Hepatocyte (in vitro differentiated cells): ENCODE data around the gene CARD10. TPM values are rescaled to one million over a fixed set of nuclear protein-coding genes. Genes with fewer than 3 reads are reported as not detected.

ENCODE experiments used
- DNase-seq: peaks from one replicate; pipeline ENCODE4 v3.0.0-alpha.2; 2016; ENCODE audit warnings: low spot score
- H2AFZ ChIP-seq: fragments of 200-600 bp; sonication (generic); 2 replicates; pipeline ENCODE4 v1.6.0; 2016; ENCODE audit warnings: antibody characterized with exemption, mild to moderate bottlenecking
- H3K27ac ChIP-seq: fragments of 200-600 bp; sonication (generic); 2 replicates; pipeline ENCODE4 v1.5.1; 2016; ENCODE audit warnings: mild to moderate bottlenecking
- H3K27me3 ChIP-seq: fragments of 200-600 bp; sonication (generic); 2 replicates; pipeline ENCODE4 v1.6.1; 2016
- H3K36me3 ChIP-seq: fragments of 200-600 bp; sonication (generic); replicated peaks from 2 replicates; pipeline ENCODE4 v1.5.1; 2016; ENCODE audit warnings: low read depth; ENCODE audit not compliant: insufficient read depth
- H3K4me1 ChIP-seq: fragments of 200-600 bp; sonication (generic); 2 replicates; pipeline ENCODE4 v1.5.1; 2016; ENCODE audit warnings: mild to moderate bottlenecking, moderate library complexity; ENCODE audit not compliant: insufficient read depth
- H3K4me2 ChIP-seq: fragments of 200-600 bp; sonication (generic); 2 replicates; pipeline ENCODE4 v1.6.0; 2016
- H3K4me3 ChIP-seq: fragments of 200-600 bp; sonication (generic); 2 replicates; pipeline ENCODE4 v1.5.1; 2016; ENCODE audit warnings: mild to moderate bottlenecking
- H3K79me2 ChIP-seq: fragments of 200-600 bp; sonication (generic); 2 replicates; pipeline ENCODE4 v1.6.0; 2017; ENCODE audit warnings: mild to moderate bottlenecking
- H3K9me2 ChIP-seq: fragments of 200-600 bp; sonication (generic); replicated peaks from 2 replicates; pipeline ENCODE4 v1.6.0; 2017; ENCODE audit warnings: mild to moderate bottlenecking; ENCODE audit not compliant: insufficient read depth
- H3K9me3 ChIP-seq: fragments of 200-600 bp; sonication (generic); 2 replicates; pipeline ENCODE4 v1.5.1; 2016; ENCODE audit warnings: low read depth, mild to moderate bottlenecking
- H4K20me1 ChIP-seq: fragments of 200-600 bp; sonication (generic); 2 replicates; pipeline ENCODE4 v1.6.0; 2016; ENCODE audit warnings: mild to moderate bottlenecking; ENCODE audit not compliant: insufficient read depth, poor library complexity, severe bottlenecking
- EZH2 ChIP-seq: fragments of 200-600 bp; sonication (generic); IDR thresholded peaks from 2 replicates; pipeline ENCODE4 v1.6.1; 2016; ENCODE audit warnings: antibody characterized with exemption, mild to moderate bottlenecking, borderline replicate concordance
- EZH2phosphoT487 ChIP-seq: fragments of 200-600 bp; sonication (generic); IDR thresholded peaks from one replicate; pipeline ENCODE4 v1.6.1; 2018; ENCODE audit warnings: antibody characterized with exemption, mild to moderate bottlenecking, low read depth, moderate library complexity; ENCODE audit not compliant: unreplicated experiment, severe bottlenecking
- WGBS: methylation state at CpG from one replicate; pipeline ENCODE4 v1.1.6; 2016; ENCODE audit warnings: low lambda C conversion rate; ENCODE audit errors: missing lambda C conversion rate; 5-methylcytosine and 5-hydroxymethylcytosine counted together
- polyA plus RNA-seq: library from polyadenylated mRNA; unstranded; fragments of >200 nt; fragmentation: Nextera tagmentation; extraction: Ambion mirVana; gene quantifications from 2 replicates; pipeline ENCODE4 v1.2.1, GENCODE V29; 2016
- total RNA-seq: library from RNA; depleted of rRNA; stranded (reverse); fragments of >200 nt; gene quantifications from 2 replicates; pipeline ENCODE4 v1.2.3, GENCODE V29; 2014
- TF ChIP-seq, protein P1 (sequence below): fragments of 200-600 bp; sonication (generic); IDR thresholded peaks from 2 replicates; pipeline ENCODE4 v1.5.1; 2016; ENCODE audit warnings: antibody characterized with exemption, mild to moderate bottlenecking; ENCODE audit not compliant: poor library complexity

CARD10 gene
- total and polyA plus RNA-seq, 2 experiments from 2014 or later: 23.4 to 28.7 TPM

DNA sequence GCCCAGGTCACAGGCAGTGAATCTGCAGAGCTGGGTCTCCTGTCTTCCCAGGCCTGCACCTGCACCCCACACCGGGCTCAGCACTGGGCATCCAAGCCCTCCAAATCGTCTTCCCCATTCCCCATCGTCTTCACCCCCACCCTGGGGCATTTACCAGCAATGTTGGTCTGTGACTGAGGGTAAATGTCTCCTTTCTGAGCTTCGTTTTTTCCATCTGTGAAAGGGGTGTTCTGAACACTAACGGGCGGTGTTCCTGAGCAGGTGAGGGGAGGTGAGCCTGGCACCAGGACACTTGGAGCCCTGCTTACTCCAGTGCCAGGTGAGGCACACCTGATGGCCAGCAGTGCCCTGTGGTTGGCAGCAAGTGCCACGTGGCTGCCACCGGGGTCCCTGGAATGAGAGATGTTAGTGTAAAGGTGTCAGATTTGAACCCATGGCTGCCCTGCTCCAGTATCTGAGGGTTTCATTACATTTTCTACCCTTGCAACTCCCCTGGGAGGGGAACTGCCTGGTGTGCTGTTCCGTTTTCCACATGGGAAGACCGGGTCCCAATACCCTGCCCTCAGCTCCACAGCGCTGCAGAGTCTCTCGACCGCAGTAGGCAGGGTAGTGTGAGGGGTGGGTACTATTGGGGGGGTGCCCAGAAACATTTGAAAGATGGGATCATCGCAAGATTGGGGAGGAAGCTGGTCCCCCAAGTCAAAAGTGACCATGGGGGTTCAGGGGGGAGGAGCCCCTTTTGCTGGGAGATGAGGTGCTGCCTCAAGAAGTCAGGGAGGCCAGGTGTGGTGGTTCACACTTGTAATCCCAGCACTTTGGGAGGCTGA is 43.0 kb upstream of the CARD10 start:
- H3K4me1 ChIP-seq: peaks cover 39% of the 10 kb centered on the region
- WGBS: 86% methylated on average over 14 of the region's 14 CpGs
- TF ChIP-seq EZH2phosphoT487 (no peak), EZH2 (no peak)
- TF ChIP-seq, protein P1, sequence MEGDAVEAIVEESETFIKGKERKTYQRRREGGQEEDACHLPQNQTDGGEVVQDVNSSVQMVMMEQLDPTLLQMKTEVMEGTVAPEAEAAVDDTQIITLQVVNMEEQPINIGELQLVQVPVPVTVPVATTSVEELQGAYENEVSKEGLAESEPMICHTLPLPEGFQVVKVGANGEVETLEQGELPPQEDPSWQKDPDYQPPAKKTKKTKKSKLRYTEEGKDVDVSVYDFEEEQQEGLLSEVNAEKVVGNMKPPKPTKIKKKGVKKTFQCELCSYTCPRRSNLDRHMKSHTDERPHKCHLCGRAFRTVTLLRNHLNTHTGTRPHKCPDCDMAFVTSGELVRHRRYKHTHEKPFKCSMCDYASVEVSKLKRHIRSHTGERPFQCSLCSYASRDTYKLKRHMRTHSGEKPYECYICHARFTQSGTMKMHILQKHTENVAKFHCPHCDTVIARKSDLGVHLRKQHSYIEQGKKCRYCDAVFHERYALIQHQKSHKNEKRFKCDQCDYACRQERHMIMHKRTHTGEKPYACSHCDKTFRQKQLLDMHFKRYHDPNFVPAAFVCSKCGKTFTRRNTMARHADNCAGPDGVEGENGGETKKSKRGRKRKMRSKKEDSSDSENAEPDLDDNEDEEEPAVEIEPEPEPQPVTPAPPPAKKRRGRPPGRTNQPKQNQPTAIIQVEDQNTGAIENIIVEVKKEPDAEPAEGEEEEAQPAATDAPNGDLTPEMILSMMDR: no peak
- H3K9me2 ChIP-seq: no peaks in the 10 kb centered on the region
- H3K79me2 ChIP-seq: peaks cover 58% of the 10 kb centered on the region
- H3K9me3 ChIP-seq: no peaks in the 10 kb centered on the region
- H4K20me1 ChIP-seq: peaks cover 27% of the 10 kb centered on the region
- no peak for DNase-seq
- no peaks in the 10 kb centered on the region for H3K36me3 ChIP-seq
- peak overlapping the region; percentile 79 for H3K27ac ChIP-seq
- H2AFZ ChIP-seq: no peak overlapping the region
- no peaks in the 10 kb centered on the region for H3K27me3 ChIP-seq
- peak overlapping the region; percentile 97 for H3K4me2 ChIP-seq
- H3K4me3 ChIP-seq: no peak overlapping the region

DNA sequence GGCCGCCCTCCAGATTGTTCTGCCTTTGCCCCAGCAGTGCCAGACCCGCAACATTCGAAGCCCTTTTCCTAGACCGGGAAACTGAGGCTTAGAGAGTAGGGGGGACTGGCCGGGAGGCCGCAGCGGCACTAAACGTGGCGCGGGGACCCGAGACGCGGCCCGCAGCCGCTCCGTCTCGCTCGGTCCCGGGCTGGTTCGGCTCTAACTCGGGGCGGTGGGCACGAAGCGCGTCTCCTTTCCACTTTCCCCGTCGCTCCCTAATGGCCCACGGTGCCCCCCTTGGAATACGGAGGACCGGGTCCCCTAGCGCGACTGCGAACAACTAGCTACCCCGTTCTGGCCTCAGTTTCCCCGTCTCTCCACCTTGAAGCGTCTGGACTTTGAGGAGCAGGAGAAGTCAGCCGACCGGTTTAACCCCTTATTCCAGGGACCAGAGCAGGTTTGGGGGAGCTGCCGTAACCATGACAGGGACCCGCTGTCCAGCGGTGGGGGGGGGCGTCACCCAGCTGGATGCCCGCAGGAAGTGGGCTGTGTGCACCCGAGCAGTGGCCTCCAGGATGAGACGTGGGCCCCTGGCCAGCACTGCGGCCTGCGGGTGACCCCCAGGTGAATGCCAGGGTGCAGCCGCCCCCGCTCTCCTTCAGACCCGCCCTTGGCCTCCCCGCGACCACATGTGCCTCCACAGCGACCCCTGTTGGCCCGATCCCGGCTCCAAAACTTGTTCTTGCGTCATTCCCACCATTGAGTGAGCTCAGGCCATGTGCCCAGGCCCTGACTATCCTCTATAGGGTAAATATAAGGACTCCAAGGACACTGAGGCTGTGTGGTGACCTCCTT is 42.2 kb upstream of the CARD10 start:
- WGBS: 2% methylated on average over 43 of the region's 56 CpGs
- no peaks in the 10 kb centered on the region for H3K36me3 ChIP-seq
- peak overlapping the region; percentile 100 for H3K27ac ChIP-seq
- TF ChIP-seq EZH2 (no peak), EZH2phosphoT487 (no peak)
- TF ChIP-seq, protein P1: peak; percentile 89
- H4K20me1 ChIP-seq: peaks cover 27% of the 10 kb centered on the region
- peaks cover 50% of the 10 kb centered on the region for H3K79me2 ChIP-seq
- H3K4me1 ChIP-seq: peaks cover 47% of the 10 kb centered on the region
- H3K4me2 ChIP-seq: peak overlapping the region; percentile 97
- peak; percentile 95 for DNase-seq
- peak overlapping the region; percentile 36 for H2AFZ ChIP-seq
- H3K4me3 ChIP-seq: peak overlapping the region; percentile 99
- H3K27me3 ChIP-seq: no peaks in the 10 kb centered on the region
- no peaks in the 10 kb centered on the region for H3K9me3 ChIP-seq
- H3K9me2 ChIP-seq: no peaks in the 10 kb centered on the region

DNA sequence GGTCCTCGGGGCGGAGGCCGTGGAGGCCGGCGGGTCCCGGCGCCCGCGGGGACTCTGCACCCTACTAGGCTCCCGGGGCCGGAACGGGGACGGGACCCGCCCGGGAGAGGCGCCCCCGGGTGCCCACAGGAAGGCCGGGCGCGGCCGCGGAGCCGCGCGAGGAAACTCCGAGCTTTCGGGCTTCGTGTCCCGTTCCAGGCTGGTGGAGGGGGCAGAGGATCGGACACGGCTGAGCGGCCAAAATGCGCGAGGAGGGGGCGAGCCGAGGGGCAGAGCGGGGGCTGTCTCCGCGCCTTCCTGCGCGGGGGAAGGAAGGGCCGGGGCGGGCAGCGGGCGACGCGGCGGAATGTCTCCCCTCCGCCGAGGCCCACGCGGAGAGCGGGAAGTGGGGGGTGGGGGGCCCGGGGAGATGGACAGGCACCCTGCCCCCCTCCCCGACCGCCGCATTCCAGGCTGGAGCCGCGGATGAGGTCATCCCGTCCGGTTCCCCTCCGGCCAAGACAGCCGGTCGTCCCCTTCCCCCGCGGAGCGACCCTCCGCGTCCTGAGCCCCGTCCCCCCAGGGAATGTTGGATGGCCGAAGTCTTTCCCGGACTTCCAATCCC is 41.5 kb upstream of the CARD10 start:
- Histone ChIP-seq H3K9me3 (no peaks in the 10 kb centered on the region), H3K27me3 (no peaks in the 10 kb centered on the region), H3K27ac (peak overlapping the region; percentile 100), H3K4me2 (peak overlapping the region; percentile 97), H3K36me3 (no peaks in the 10 kb centered on the region), H3K9me2 (no peaks in the 10 kb centered on the region), H2AFZ (peak overlapping the region; percentile 36), H3K4me3 (peak overlapping the region; percentile 99), H4K20me1 (peaks cover 24% of the 10 kb centered on the region), H3K79me2 (peaks cover 43% of the 10 kb centered on the region), H3K4me1 (peaks cover 49% of the 10 kb centered on the region)
- peak; percentile 73 for DNase-seq
- TF ChIP-seq EZH2phosphoT487: no peak
- TF ChIP-seq, protein P1: no peak
- 3% methylated on average over 26 of the region's 72 CpGs for WGBS
